Stomach (tissue), 9 donors: ENCODE data around the gene EFR3B. TPM values are rescaled to one million over a fixed set of nuclear protein-coding genes. Genes with fewer than 3 reads are reported as not detected.
"Not testable (repeated sequence)": the region's sequence is repeated elsewhere in the genome, so short reads cannot be mapped to it uniquely, and the experiment has no call there.

Experiments
- DNase-seq, 2 donors: peaks; one replicate each; pipeline versions ENCODE4 v3.0.0 to v3.0.0-alpha.2; 2013 to 2019
- H3K27ac ChIP-seq, 5 donors: fragments of 200-600 bp in 4 of 5; sonication (generic) in 4 of 5; one replicate each; pipeline ENCODE4 v1.5.1; 2013 to 2019; ENCODE audit warnings: mild to moderate bottlenecking in 1 of 5, moderate library complexity in 1 of 5
- H3K27me3 ChIP-seq, 3 donors: fragments of 200-600 bp; sonication (generic); one replicate each; pipeline ENCODE4 v1.5.1; 2017 to 2019; ENCODE audit warnings: mixed run types in 1 of 3
- H3K36me3 ChIP-seq, 4 donors: fragments of 200-600 bp; sonication (generic); 1 replicate in 3 of 4; 2 replicates in 1 of 4; pipeline ENCODE4 v1.5.1; 2016 to 2019
- H3K4me1 ChIP-seq, 4 donors: fragments of 200-600 bp; sonication (generic); one replicate each; pipeline ENCODE4 v1.5.1; 2016 to 2019
- H3K4me3 ChIP-seq, 4 donors: fragments of 200-600 bp; sonication (generic) in 3 of 4; one replicate each; pipeline ENCODE4 v1.5.1; 2016 to 2019; ENCODE audit warnings: mild to moderate bottlenecking in 1 of 4
- H3K9me3 ChIP-seq, 4 donors: fragments of 200-600 bp; sonication (generic); one replicate each; pipeline ENCODE4 v1.5.1; 2016 to 2019
- CTCF ChIP-seq, 7 experiments: fragments of 450-650 bp in 4 of 7; fragments of 200-600 bp in 3 of 7; sonication (generic) in 3 of 7; IDR thresholded peaks; one replicate each; pipeline ENCODE4 v1.5.1; 2016 to 2019; ENCODE audit warnings: antibody characterized with exemption in 7 of 7, control low read depth in 2 of 7, mild to moderate bottlenecking in 1 of 7
- EP300 ChIP-seq: sonication (generic); formaldehyde crosslinking; IDR thresholded peaks from one replicate; pipeline ENCODE4 v1.6.1; 2017; ENCODE audit warnings: antibody characterized with exemption
- POLR2A ChIP-seq, 4 donors: fragments of 450-650 bp; IDR thresholded peaks; one replicate each; pipeline ENCODE4 v1.6.1; 2016; ENCODE audit warnings: antibody characterized with exemption in 4 of 4, control low read depth in 2 of 4, mild to moderate bottlenecking in 1 of 4, moderate library complexity in 1 of 4
- POLR2AphosphoS5 ChIP-seq, 3 donors: sonication (generic); formaldehyde crosslinking; IDR thresholded peaks; one replicate each; pipeline ENCODE4 v1.6.1; 2016; ENCODE audit warnings: antibody characterized with exemption in 3 of 3
- WGBS, 5 donors: extraction: QIAGEN DNeasy Blood & Tissue Kit in 3 of 5; methylation state at CpG; one replicate each; pipeline versions ENCODE4 v1.1.5 to v1.1.7; 2013 to 2018; 5-methylcytosine and 5-hydroxymethylcytosine counted together
- intact Hi-C: fragments of 100-400 bp; cut with DNase I; formaldehyde crosslinking; loops from one replicate; pipeline ENCODE4 v1.15.1; 2023; ENCODE audit warnings: low total_unique reads
- polyA plus RNA-seq, 3 donors: library from polyadenylated mRNA; stranded (reverse); fragments of 200-250 nt; gene quantifications; one replicate each; pipeline ENCODE4 v1.2.3, GENCODE V29; 2013
- total RNA-seq, 5 donors: library from RNA; depleted of rRNA; stranded (reverse); fragments of >200 nt; gene quantifications; one replicate each; pipeline versions ENCODE4 v1.1.0 to v1.2.3, GENCODE V29; 2014 to 2016
- donor health status: healthy with polysubstance abuse.
- donor health status: Bipolar disorder and iron deficiency.
- donor health status: healthy.

Gene EFR3B
- total and polyA plus RNA-seq, 8 donors, result 0.10 to 4.5 (median 0.58) TPM; not detected in 1

GRCh38 chr2:25149646-25150045 lies 107.8 kb downstream of the EFR3B start:
- intact Hi-C loops, result no loop called here
- no peaks in the 10 kb centered on the region for H3K27me3 ChIP-seq

GRCh38 chr2:25150993-25151392 lies 109.1 kb downstream of the EFR3B start:
- 91 to 100% (median 92%) methylated on average over 5 of the region's 5 CpGs for WGBS, 5 donors
- H3K36me3 ChIP-seq, H3K27me3 ChIP-seq, H3K27ac ChIP-seq, H3K4me3 ChIP-seq, DNase-seq, intact Hi-C loops, H3K4me1 ChIP-seq, H3K9me3 ChIP-seq: not testable (repeated sequence)

More at GRCh38 chr2:25149646-25150045, 107.8 kb downstream of the EFR3B start:
- Histone ChIP-seq H3K27ac (no peak overlapping the region), H3K4me1 (no peaks in the 10 kb centered on the region), H3K36me3 (no peaks in the 10 kb centered on the region), H3K9me3 (no peaks in the 10 kb centered on the region), H3K4me3 (no peak overlapping the region)
- no peak for DNase-seq
- TF ChIP-seq EP300 (no peak), CTCF (IDR thresholded peaks at IDR 0.05) (no peak), POLR2A (IDR thresholded peaks at IDR 0.05) (no peak)
- WGBS, 5 donors, result 88 to 95% (median 92%) methylated on average over 6 of the region's 6 CpGs

- H3K4me3 ChIP-seq, result no peak overlapping the region
Observed at GRCh38 chr2:25151718-25152117, 109.8 kb downstream of the EFR3B start.

GRCh38 chr2:25155401-25155800 lies 113.5 kb downstream of the EFR3B start:
- intact Hi-C loops, result no loop called here
- no peaks in the 10 kb centered on the region for H3K27me3 ChIP-seq
- DNase-seq, result no peak
- WGBS, 5 donors, result 82 to 89% (median 84%) methylated on average over 10 of the region's 10 CpGs
- H3K9me3 ChIP-seq, result no peaks in the 10 kb centered on the region
- TF ChIP-seq EP300 (no peak), POLR2AphosphoS5 (IDR thresholded peaks at IDR 0.05) (no peak), CTCF (IDR thresholded peaks at IDR 0.05) (no peak), POLR2A (IDR thresholded peaks at IDR 0.05) (no peak)
- H3K27ac ChIP-seq, result no peak overlapping the region
- H3K4me1 ChIP-seq, result no peaks in the 10 kb centered on the region
- no peak overlapping the region for H3K4me3 ChIP-seq
- no peaks in the 10 kb centered on the region for H3K36me3 ChIP-seq

More at GRCh38 chr2:25151718-25152117, 109.8 kb downstream of the EFR3B start:
- TF ChIP-seq POLR2AphosphoS5 (IDR thresholded peaks at IDR 0.05) (no peak), EP300 (no peak), POLR2A (IDR thresholded peaks at IDR 0.05) (no peak), CTCF (IDR thresholded peaks at IDR 0.05) (no peak)
- Histone ChIP-seq H3K36me3 (no peaks in the 10 kb centered on the region), H3K27me3 (no peaks in the 10 kb centered on the region), H3K9me3 (no peaks in the 10 kb centered on the region), H3K4me1 (no peaks in the 10 kb centered on the region), H3K27ac (no peak overlapping the region)
- WGBS, 5 donors, result 84 to 92% (median 88%) methylated on average over 12 of the region's 12 CpGs
- intact Hi-C loops, result no loop called here
- no peak for DNase-seq

- DNase-seq, result no peak
- intact Hi-C loops, result no loop called here
- no peaks in the 10 kb centered on the region for H3K9me3 ChIP-seq
- peaks cover 0 to 25% (median 7%) of the 10 kb centered on the region in 3 donors for H3K27me3 ChIP-seq
- no peaks in the 10 kb centered on the region for H3K36me3 ChIP-seq
- no peak overlapping the region for H3K4me3 ChIP-seq
- 87 to 97% (median 94%) methylated on average over 8 to 11 of the region's 11 CpGs for WGBS, 5 donors
- H3K27ac ChIP-seq, result no peak overlapping the region
- TF ChIP-seq POLR2AphosphoS5 (IDR thresholded peaks at IDR 0.05) (no peak), CTCF (IDR thresholded peaks at IDR 0.05) (no peak)
- peaks cover 0 to 8% (median 0%) of the 10 kb centered on the region in 4 donors for H3K4me1 ChIP-seq
Observed at GRCh38 chr2:25158096-25158852, 116.4 kb downstream of the EFR3B start.
